GM12801 (cell line): ENCODE data around the gene ZNF514.

Experiments used
- CTCF ChIP-seq: IDR thresholded peaks from one replicate; pipeline ENCODE4 v1.5.1; 2011; ENCODE audit warnings: control low read depth; ENCODE audit not compliant: insufficient read length; ENCODE audit errors: extremely low read depth

The ZNF514 gene

GRCh38 chr2:95165030-95165370 is 5.4 kb upstream of the ZNF514 start:
- TF ChIP-seq CTCF = no peak

GRCh38 chr2:95158891-95159619 is 593 bp downstream of the ZNF514 start:
- TF ChIP-seq CTCF = no peak

- TF ChIP-seq CTCF = no peak
Measured at GRCh38 chr2:95158441-95158840, 1.2 kb downstream of the ZNF514 start.

GRCh38 chr2:95149397-95149984 is 10.2 kb downstream of the ZNF514 start:
- TF ChIP-seq CTCF = no peak

GRCh38 chr2:95143838-95144237 is 15.8 kb downstream of the ZNF514 start:
- TF ChIP-seq CTCF = no peak

- no peak for TF ChIP-seq CTCF
Measured at GRCh38 chr2:95138702-95139101, 20.9 kb downstream of the ZNF514 start.

- TF ChIP-seq CTCF = no peak
Measured at GRCh38 chr2:95122197-95122551, 37.5 kb downstream of the ZNF514 start.
